Ovary (tissue), 3 donors: ENCODE measurements around the gene SHISA4.

Experiments used
- EP300 ChIP-seq: sonication (generic); formaldehyde crosslinking; IDR thresholded peaks from one replicate; pipeline ENCODE4 v1.6.1; 2017; ENCODE audit warnings: antibody characterized with exemption
- TF ChIP-seq, protein P1 (sequence below), 3 donors: fragments of 450-650 bp in 2 of 3; fragments of 200-600 bp in 1 of 3; IDR thresholded peaks; one replicate each; pipeline versions ENCODE4 v1.5.1 to v1.8.0; 2016 to 2022; ENCODE audit warnings: antibody characterized with exemption in 3 of 3, mild to moderate bottlenecking in 1 of 3
- donor health status: DM: no; HTN: no; CAD: no.

DNA sequence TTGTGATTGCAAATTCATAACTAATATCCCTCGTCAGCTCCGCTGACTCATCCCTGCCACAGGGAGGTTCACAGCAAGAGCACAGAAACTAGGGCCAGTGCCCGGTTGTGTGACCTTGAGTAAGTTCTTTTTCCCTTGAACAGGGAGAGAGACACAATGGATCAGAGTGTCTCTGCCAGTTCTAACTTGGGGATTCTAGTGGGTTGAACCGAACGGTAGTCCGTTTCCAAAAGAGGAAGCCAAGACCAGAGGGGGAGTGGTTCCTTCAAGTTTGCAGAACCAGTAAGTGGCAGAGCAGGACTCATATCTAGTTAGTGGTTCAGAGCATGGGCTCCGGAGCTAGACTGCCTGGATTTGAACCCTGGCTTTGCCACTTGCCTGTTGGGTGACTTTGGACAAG is 4.9 kb upstream of the SHISA4 start:
- TF ChIP-seq, protein P1, sequence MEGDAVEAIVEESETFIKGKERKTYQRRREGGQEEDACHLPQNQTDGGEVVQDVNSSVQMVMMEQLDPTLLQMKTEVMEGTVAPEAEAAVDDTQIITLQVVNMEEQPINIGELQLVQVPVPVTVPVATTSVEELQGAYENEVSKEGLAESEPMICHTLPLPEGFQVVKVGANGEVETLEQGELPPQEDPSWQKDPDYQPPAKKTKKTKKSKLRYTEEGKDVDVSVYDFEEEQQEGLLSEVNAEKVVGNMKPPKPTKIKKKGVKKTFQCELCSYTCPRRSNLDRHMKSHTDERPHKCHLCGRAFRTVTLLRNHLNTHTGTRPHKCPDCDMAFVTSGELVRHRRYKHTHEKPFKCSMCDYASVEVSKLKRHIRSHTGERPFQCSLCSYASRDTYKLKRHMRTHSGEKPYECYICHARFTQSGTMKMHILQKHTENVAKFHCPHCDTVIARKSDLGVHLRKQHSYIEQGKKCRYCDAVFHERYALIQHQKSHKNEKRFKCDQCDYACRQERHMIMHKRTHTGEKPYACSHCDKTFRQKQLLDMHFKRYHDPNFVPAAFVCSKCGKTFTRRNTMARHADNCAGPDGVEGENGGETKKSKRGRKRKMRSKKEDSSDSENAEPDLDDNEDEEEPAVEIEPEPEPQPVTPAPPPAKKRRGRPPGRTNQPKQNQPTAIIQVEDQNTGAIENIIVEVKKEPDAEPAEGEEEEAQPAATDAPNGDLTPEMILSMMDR (IDR thresholded peaks at IDR 0.05) = no peak
- TF ChIP-seq EP300 = no peak
